H1 (cell line): ENCODE results near the gene ALDH3A1. TPM values are rescaled to one million over a fixed set of nuclear protein-coding genes. Genes with fewer than 3 reads are reported as not detected.

Source experiments
- CTCF ChIA-PET: fragments of 300-600 bp; sonication (Branson Sonifier 250); formaldehyde crosslinking; loops from one replicate; lab custom pipeline; 2021; ENCODE audit not compliant: partially characterized antibody; lab: Charles Lee
- POLR2A ChIA-PET: fragments of 300-600 bp; sonication (Branson Sonifier 250); formaldehyde crosslinking; loops from one replicate; lab custom pipeline; 2021; ENCODE audit warnings: inconsistent platforms; ENCODE audit not compliant: partially characterized antibody; lab: Charles Lee
- DNase-seq, 2 experiments: peaks; one replicate each; pipeline versions ENCODE4 v3.0.0 to v3.0.0-alpha.2; 2010 to 2022; ENCODE audit warnings: low spot score in 2 of 2, low read depth in 1 of 2, mixed read lengths in 1 of 2
- FAIRE-seq: peaks from 2 replicates; lab custom pipeline; 2011; peaks lifted over from hg19 to GRCh38; lab: Jason Lieb, UNC
- H2AFZ ChIP-seq: 2 replicates; pipeline ENCODE4 v1.8.1; 2012; ENCODE audit warnings: low read length, inconsistent platforms
- H2AK5ac ChIP-seq: 2 replicates; pipeline ENCODE4 v1.6.1; 2013; ENCODE audit warnings: low read depth, low read length
- H2BK120ac ChIP-seq: replicated peaks from 2 replicates; pipeline ENCODE3; 2013; ENCODE audit warnings: low read depth, low read length, inconsistent platforms
- H2BK12ac ChIP-seq: 2 replicates; pipeline ENCODE4 v1.6.1; 2013; ENCODE audit warnings: low read depth, low read length
- H2BK15ac ChIP-seq: 2 replicates; pipeline ENCODE4 v1.6.1; 2013; ENCODE audit warnings: low read length
- H2BK20ac ChIP-seq: 2 replicates; pipeline ENCODE4 v1.6.1; 2013; ENCODE audit warnings: low read length
- H2BK5ac ChIP-seq: 2 replicates; pipeline ENCODE4 v1.6.1; 2013; ENCODE audit warnings: low read depth, low read length
- H3K14ac ChIP-seq: 2 replicates; pipeline ENCODE4 v1.6.1; 2013; ENCODE audit warnings: inconsistent platforms; ENCODE audit not compliant: insufficient read length
- H3K18ac ChIP-seq: 2 replicates; pipeline ENCODE4 v1.6.1; 2013; ENCODE audit warnings: low read length; ENCODE audit errors: extremely low read depth
- H3K23ac ChIP-seq: 2 replicates; pipeline ENCODE4 v1.6.1; 2013; ENCODE audit warnings: inconsistent platforms; ENCODE audit not compliant: insufficient read length
- H3K23me2 ChIP-seq: 2 replicates; pipeline ENCODE4 v1.6.1; 2013; ENCODE audit warnings: low read depth, low read length
- H3K27ac ChIP-seq: 2 replicates; pipeline ENCODE4 v1.6.1; 2011; ENCODE audit warnings: low read depth, low read length, inconsistent platforms
- H3K27me3 ChIP-seq, 4 experiments: replicated peaks in 1 of 4; 1 replicate in 1 of 4; 2 replicates in 3 of 4; pipeline versions ENCODE4 v1.6.1 to v1.8.1; 2011 to 2013; ENCODE audit warnings: low read length in 3 of 4, mild to moderate bottlenecking in 3 of 4, inconsistent platforms in 2 of 4, mixed read lengths in 2 of 4, moderate library complexity in 1 of 4; ENCODE audit not compliant: control insufficient read depth in 3 of 4, insufficient read depth in 3 of 4; ENCODE audit errors: extremely low read depth in 1 of 4
- H3K36me3 ChIP-seq, 4 experiments: 2 replicates each; pipeline versions ENCODE4 v1.6.1 to v1.8.1; 2011 to 2013; ENCODE audit warnings: mild to moderate bottlenecking in 4 of 4, low read length in 3 of 4, moderate library complexity in 2 of 4, control low read depth in 1 of 4, inconsistent platforms in 1 of 4; ENCODE audit not compliant: insufficient read depth in 4 of 4, control insufficient read depth in 2 of 4
- H3K4ac ChIP-seq: replicated peaks from 2 replicates; pipeline ENCODE3; 2013; ENCODE audit warnings: low read length, low read depth, mixed read lengths, inconsistent platforms; ENCODE audit not compliant: insufficient read length
- H3K4me1 ChIP-seq, 4 experiments: replicated peaks in 1 of 4; 1 replicate in 1 of 4; 2 replicates in 3 of 4; pipeline versions ENCODE4 v1.6.1 to v1.8.1; 2011 to 2013; ENCODE audit warnings: low read length in 3 of 4, inconsistent platforms in 2 of 4, mixed read lengths in 1 of 4; ENCODE audit not compliant: insufficient read depth in 4 of 4, control insufficient read depth in 3 of 4
- H3K4me2 ChIP-seq, 2 experiments: 2 replicates each; pipeline versions ENCODE4 v1.6.1 to v1.8.1; 2011 to 2013; ENCODE audit warnings: low read depth in 2 of 2, low read length in 2 of 2, control low read depth in 1 of 2, inconsistent platforms in 1 of 2, mild to moderate bottlenecking in 1 of 2; ENCODE audit not compliant: insufficient read depth in 1 of 2
- H3K4me3 ChIP-seq, 4 experiments: fragments of 200-600, 300-600 bp in 1 of 4; sonication (generic), shearing (Covaris generic), sonication (Bioruptor Twin) in 1 of 4; 2 replicates each; pipeline versions ENCODE4 v1.5.1 to v1.8.1; 2011 to 2016; ENCODE audit warnings: low read length in 4 of 4, low read depth in 3 of 4, control low read depth in 2 of 4, inconsistent platforms in 2 of 4, mild to moderate bottlenecking in 2 of 4, mixed read lengths in 1 of 4, moderate library complexity in 1 of 4; ENCODE audit not compliant: insufficient read depth in 2 of 4; ENCODE audit errors: extremely low read depth in 1 of 4
- H3K56ac ChIP-seq: replicated peaks from 2 replicates; pipeline ENCODE3; 2013; ENCODE audit warnings: low read depth, mild to moderate bottlenecking, mixed read lengths, low read length, inconsistent platforms; ENCODE audit not compliant: insufficient read length
- H3K79me1 ChIP-seq: 2 replicates; pipeline ENCODE4 v1.6.1; 2013; ENCODE audit warnings: low read depth, low read length, control low read depth
- H3K79me2 ChIP-seq, 2 experiments: 2 replicates each; pipeline versions ENCODE4 v1.6.1 to v1.8.1; 2012 to 2013; ENCODE audit warnings: low read length in 2 of 2, mild to moderate bottlenecking in 2 of 2, inconsistent platforms in 1 of 2; ENCODE audit not compliant: insufficient read depth in 2 of 2, control insufficient read depth in 1 of 2
- H3K9ac ChIP-seq, 4 experiments: replicated peaks in 1 of 4; 1 replicate in 1 of 4; 2 replicates in 3 of 4; pipeline versions ENCODE4 v1.6.1 to v1.8.1; 2011 to 2013; ENCODE audit warnings: low read depth in 3 of 4, low read length in 3 of 4, control low read depth in 2 of 4, mild to moderate bottlenecking in 2 of 4, moderate library complexity in 2 of 4, inconsistent platforms in 1 of 4; ENCODE audit errors: extremely low read depth in 1 of 4
- H3K9me3 ChIP-seq, 2 experiments: 2 replicates each; pipeline versions ENCODE4 v1.6.1 to v1.8.1; 2012 to 2013; ENCODE audit warnings: mild to moderate bottlenecking in 2 of 2, moderate library complexity in 2 of 2, control low read depth in 1 of 2, inconsistent platforms in 1 of 2, low read depth in 1 of 2, low read length in 1 of 2, mixed read lengths in 1 of 2; ENCODE audit not compliant: insufficient read depth in 2 of 2
- H4K20me1 ChIP-seq, 2 experiments: replicated peaks in 1 of 2; 2 replicates each; pipeline versions ENCODE3 to v1.8.1; 2011 to 2013; ENCODE audit warnings: inconsistent platforms in 2 of 2, low read length in 2 of 2, mild to moderate bottlenecking in 1 of 2; ENCODE audit not compliant: insufficient read depth in 2 of 2, control insufficient read depth in 1 of 2
- H4K5ac ChIP-seq: 2 replicates; pipeline ENCODE4 v1.6.1; 2013; ENCODE audit warnings: low read length, low read depth, mixed read lengths, inconsistent platforms; ENCODE audit not compliant: insufficient read length
- H4K8ac ChIP-seq: 2 replicates; pipeline ENCODE4 v1.8.0; 2013; ENCODE audit warnings: mild to moderate bottlenecking, moderate library complexity, low read length, inconsistent platforms; ENCODE audit not compliant: insufficient read depth; ENCODE audit errors: extremely low read depth
- H4K91ac ChIP-seq: replicated peaks from 2 replicates; pipeline ENCODE3; 2013; ENCODE audit warnings: low read length, mixed read lengths, inconsistent platforms; ENCODE audit not compliant: insufficient read length
- E2F6 ChIP-seq: IDR thresholded peaks from 2 replicates; pipeline ENCODE4 v1.6.1; 2012; ENCODE audit warnings: inconsistent platforms
- GABPA ChIP-seq: IDR thresholded peaks from 2 replicates; pipeline ENCODE4 v1.6.1; 2011; ENCODE audit warnings: mild to moderate bottlenecking, low read length, moderate library complexity, borderline replicate concordance; ENCODE audit not compliant: insufficient read depth
- JUND ChIP-seq: IDR thresholded peaks from 2 replicates; pipeline ENCODE4 v1.6.1; 2011; ENCODE audit warnings: mild to moderate bottlenecking, improper control_type of control experiment, low read length
- WGBS, 2 experiments: shearing (Covaris generic) in 1 of 2; methylation state at CpG; one replicate each; pipeline versions ENCODE4 v1.1.6 to v1.1.7; 2013 to 2015; ENCODE audit warnings: low lambda C conversion rate in 2 of 2, mixed read lengths in 2 of 2, inconsistent platforms in 1 of 2, low coverage in 1 of 2, missing lambda C conversion rate in 1 of 2; ENCODE audit not compliant: insufficient replicate concordance in 2 of 2, insufficient coverage in 1 of 2, insufficient read length in 1 of 2; ENCODE audit errors: extremely low coverage in 1 of 2, missing lambda C conversion rate in 1 of 2; 5-methylcytosine and 5-hydroxymethylcytosine counted together
- polyA plus RNA-seq, 7 experiments: library from polyadenylated mRNA; depleted of rRNA in 3 of 7; stranded (reverse) in 5 of 7; unstranded in 2 of 7; fragments of >200 nt in 5 of 7; fragments of 200-250 nt in 2 of 7; gene quantifications; 1 replicate in 5 of 7; 2 replicates in 1 of 7; 4 replicates in 1 of 7; pipeline versions ENCODE4 v1.2.1 to v1.2.3, GENCODE V29; 2011 to 2013; ENCODE audit warnings: missing spikeins in 2 of 7, mixed read lengths in 2 of 7
- total RNA-seq: library from RNA; stranded (reverse); fragmentation: NEBNext Ultra II Directional; extraction: Animal tissue kit (Norgen Biotek cat#: 25700); gene quantifications from 2 replicates; pipeline ENCODE4 v1.2.1, GENCODE V29; 2021

The ALDH3A1 gene
- total and polyA plus RNA-seq, 2 of the 8 experiments (the other 6 are each of a cell fraction or from before 2014, with no cell fraction given): 0.37 to 1.4 TPM

GRCh38 chr17:19760746-19761145 lies 12.6 kb upstream of the ALDH3A1 start:
- H3K4me1 ChIP-seq: no peaks in the 10 kb centered on the region
- H3K4me2 ChIP-seq: no peak overlapping the region
- peak overlapping the region; percentile 28 for H3K4ac ChIP-seq
- POLR2A ChIA-PET: interaction anchor here (0.9 kb wide), 1 partner anchor 16 kb away, joined by 3 read pairs; no protein-coding TSS in a partner anchor
- H3K56ac ChIP-seq: no peak overlapping the region
- CTCF ChIA-PET: interaction anchor here (0.8 to 8.7 kb wide), 9 partner anchors 11 to 398 kb away, joined by 3 to 52 read pairs (median 15); partner anchors contain the start of gene B9D1
- FAIRE-seq: no peak
- H3K79me1 ChIP-seq: no peaks in the 10 kb centered on the region
- 89% methylated on average over 9 of the region's 9 CpGs; no CpG with 5 or more reads in 1 of the 2 experiments for WGBS, 2 experiments
- no peak overlapping the region for H3K18ac ChIP-seq
- H3K36me3 ChIP-seq: no peaks in the 10 kb centered on the region
- H3K27ac ChIP-seq: no peak overlapping the region
- H2BK120ac ChIP-seq: no peak overlapping the region
- H3K27me3 ChIP-seq: no peaks in the 10 kb centered on the region
- no peak overlapping the region for H4K5ac ChIP-seq
- TF ChIP-seq GABPA (no peak), E2F6 (no peak), JUND (no peak)
- TF ChIP-seq, all 59 proteins: peak for 0
- no peak overlapping the region for H3K9ac ChIP-seq
- H4K91ac ChIP-seq: peak overlapping the region; percentile 29
- H4K8ac ChIP-seq: no peak overlapping the region
- H3K79me2 ChIP-seq: no peaks in the 10 kb centered on the region
- H2AK5ac ChIP-seq: no peak overlapping the region
- no peak overlapping the region for H2BK20ac ChIP-seq
- no peak overlapping the region for H3K14ac ChIP-seq
- no peak overlapping the region for H2AFZ ChIP-seq
- no peaks in the 10 kb centered on the region; a peak in 1 of 4 replicates for H3K9me3 ChIP-seq
- H2BK12ac ChIP-seq: no peak overlapping the region
- H4K20me1 ChIP-seq: no peaks in the 10 kb centered on the region
- no peak for DNase-seq
- no peak overlapping the region for H3K23ac ChIP-seq
- no peak overlapping the region for H2BK15ac ChIP-seq
- H3K4me3 ChIP-seq: no peak overlapping the region
- H2BK5ac ChIP-seq: no peak overlapping the region
- no peaks in the 10 kb centered on the region for H3K23me2 ChIP-seq
